ENCODE measurements around the gene DIAPH2.

DIAPH2 gene

GRCh38 chrX:97522307-97522706 is 837.7 kb downstream of the DIAPH2 start:
- Histone ChIP-seq H3K4me3 (ENCODE audit: low read length) (no peak overlapping the region), H3K9me3 (ENCODE audit: low read length) (no peaks in the 10 kb centered on the region), H3K4me1 (ENCODE audit: insufficient read depth, low read length) (peaks cover 4% of the 10 kb centered on the region), H3K27me3 (ENCODE audit: insufficient read depth, low read length) (no peaks in the 10 kb centered on the region), H3K36me3 (ENCODE audit: insufficient read depth, low read length) (no peaks in the 10 kb centered on the region), H2AFZ (ENCODE audit: low read depth, low read length) (no peak overlapping the region)

GRCh38 chrX:97524340-97524739 is 839.7 kb downstream of the DIAPH2 start:
- H2AFZ ChIP-seq (ENCODE audit: low read depth, low read length), result no peak overlapping the region
- no peaks in the 10 kb centered on the region for H3K27me3 ChIP-seq (ENCODE audit: insufficient read depth, low read length)
- H3K4me3 ChIP-seq (ENCODE audit: low read length), result no peak overlapping the region
- peaks cover 4% of the 10 kb centered on the region for H3K4me1 ChIP-seq (ENCODE audit: insufficient read depth, low read length)
- H3K36me3 ChIP-seq (ENCODE audit: insufficient read depth, low read length), result no peaks in the 10 kb centered on the region
- no peaks in the 10 kb centered on the region for H3K9me3 ChIP-seq (ENCODE audit: low read length)

- H3K9me3 ChIP-seq (ENCODE audit: low read length), result no peaks in the 10 kb centered on the region
- no peak overlapping the region for H2AFZ ChIP-seq (ENCODE audit: low read depth, low read length)
- H3K27me3 ChIP-seq (ENCODE audit: insufficient read depth, low read length), result no peaks in the 10 kb centered on the region
- no peak overlapping the region for H3K4me3 ChIP-seq (ENCODE audit: low read length)
- peaks cover 4% of the 10 kb centered on the region for H3K4me1 ChIP-seq (ENCODE audit: insufficient read depth, low read length)
- H3K36me3 ChIP-seq (ENCODE audit: insufficient read depth, low read length), result no peaks in the 10 kb centered on the region
These were observed 840.4 kb downstream of the DIAPH2 start for GRCh38 chrX:97524997-97525396.

GRCh38 chrX:97525981-97526380 is 841.3 kb downstream of the DIAPH2 start:
- Histone ChIP-seq H2AFZ (ENCODE audit: low read depth, low read length) (no peak overlapping the region), H3K27me3 (ENCODE audit: insufficient read depth, low read length) (no peaks in the 10 kb centered on the region), H3K4me3 (ENCODE audit: low read length) (no peak overlapping the region), H3K9me3 (ENCODE audit: low read length) (no peaks in the 10 kb centered on the region), H3K36me3 (ENCODE audit: insufficient read depth, low read length) (no peaks in the 10 kb centered on the region), H3K4me1 (ENCODE audit: insufficient read depth, low read length) (peaks cover 4% of the 10 kb centered on the region)

GRCh38 chrX:97527725-97528124 is 843.1 kb downstream of the DIAPH2 start:
- Histone ChIP-seq H3K4me1 (ENCODE audit: insufficient read depth, low read length) (peaks cover 4% of the 10 kb centered on the region), H3K27me3 (ENCODE audit: insufficient read depth, low read length) (no peaks in the 10 kb centered on the region), H3K4me3 (ENCODE audit: low read length) (no peak overlapping the region), H2AFZ (ENCODE audit: low read depth, low read length) (no peak overlapping the region), H3K36me3 (ENCODE audit: insufficient read depth, low read length) (no peaks in the 10 kb centered on the region), H3K9me3 (ENCODE audit: low read length) (no peaks in the 10 kb centered on the region)

GRCh38 chrX:97529536-97530200 is 845.0 kb downstream of the DIAPH2 start:
- Histone ChIP-seq H3K27me3 (ENCODE audit: insufficient read depth, low read length) (no peaks in the 10 kb centered on the region), H3K9me3 (ENCODE audit: low read length) (no peaks in the 10 kb centered on the region), H3K4me3 (ENCODE audit: low read length) (no peak overlapping the region), H3K4me1 (ENCODE audit: insufficient read depth, low read length) (peaks cover 4% of the 10 kb centered on the region), H3K36me3 (ENCODE audit: insufficient read depth, low read length) (no peaks in the 10 kb centered on the region), H2AFZ (ENCODE audit: low read depth, low read length) (no peak overlapping the region)

- no peaks in the 10 kb centered on the region for H3K36me3 ChIP-seq (ENCODE audit: insufficient read depth, low read length)
- no peak overlapping the region for H3K4me3 ChIP-seq (ENCODE audit: low read length)
- H3K27me3 ChIP-seq (ENCODE audit: insufficient read depth, low read length), result no peaks in the 10 kb centered on the region
- H3K9me3 ChIP-seq (ENCODE audit: low read length), result no peaks in the 10 kb centered on the region
- no peak overlapping the region for H2AFZ ChIP-seq (ENCODE audit: low read depth, low read length)
- no peaks in the 10 kb centered on the region for H3K4me1 ChIP-seq (ENCODE audit: insufficient read depth, low read length)
These were observed 847.2 kb downstream of the DIAPH2 start for GRCh38 chrX:97531825-97532224.

GRCh38 chrX:97538745-97539144 is 854.1 kb downstream of the DIAPH2 start:
- Histone ChIP-seq H3K4me1 (ENCODE audit: insufficient read depth, low read length) (no peaks in the 10 kb centered on the region), H3K4me3 (ENCODE audit: low read length) (no peak overlapping the region)

GRCh38 chrX:97539970-97540519 is 855.4 kb downstream of the DIAPH2 start:
- H3K4me1 ChIP-seq (ENCODE audit: insufficient read depth, low read length), result no peaks in the 10 kb centered on the region
- H3K36me3 ChIP-seq (ENCODE audit: insufficient read depth, low read length), result no peaks in the 10 kb centered on the region
- H3K9me3 ChIP-seq (ENCODE audit: low read length), result no peaks in the 10 kb centered on the region
- H3K4me3 ChIP-seq (ENCODE audit: low read length), result no peak overlapping the region
- no peak overlapping the region for H2AFZ ChIP-seq (ENCODE audit: low read depth, low read length)
- H3K27me3 ChIP-seq (ENCODE audit: insufficient read depth, low read length), result no peaks in the 10 kb centered on the region

More at GRCh38 chrX:97538745-97539144, 854.1 kb downstream of the DIAPH2 start:
- no peaks in the 10 kb centered on the region for H3K27me3 ChIP-seq (ENCODE audit: insufficient read depth, low read length)
- H2AFZ ChIP-seq (ENCODE audit: low read depth, low read length), result no peak overlapping the region
- no peaks in the 10 kb centered on the region for H3K9me3 ChIP-seq (ENCODE audit: low read length)
- no peaks in the 10 kb centered on the region for H3K36me3 ChIP-seq (ENCODE audit: insufficient read depth, low read length)

- Histone ChIP-seq H3K36me3 (ENCODE audit: insufficient read depth, low read length) (no peaks in the 10 kb centered on the region), H3K9me3 (ENCODE audit: low read length) (no peaks in the 10 kb centered on the region), H3K4me3 (ENCODE audit: low read length) (no peak overlapping the region), H3K27me3 (ENCODE audit: insufficient read depth, low read length) (no peaks in the 10 kb centered on the region), H3K4me1 (ENCODE audit: insufficient read depth, low read length) (peaks cover 2% of the 10 kb centered on the region), H2AFZ (ENCODE audit: low read depth, low read length) (no peak overlapping the region)
These were observed 863.4 kb downstream of the DIAPH2 start for GRCh38 chrX:97547877-97548578.

GRCh38 chrX:97551821-97552220 is 867.2 kb downstream of the DIAPH2 start:
- Histone ChIP-seq H2AFZ (ENCODE audit: low read depth, low read length) (no peak overlapping the region), H3K4me1 (ENCODE audit: insufficient read depth, low read length) (peaks cover 2% of the 10 kb centered on the region), H3K27me3 (ENCODE audit: insufficient read depth, low read length) (no peaks in the 10 kb centered on the region)

GRCh38 chrX:97553833-97554232 is 869.2 kb downstream of the DIAPH2 start:
- H3K27me3 ChIP-seq (ENCODE audit: insufficient read depth, low read length), result no peaks in the 10 kb centered on the region
- H3K4me3 ChIP-seq (ENCODE audit: low read length), result no peak overlapping the region
- no peaks in the 10 kb centered on the region for H3K4me1 ChIP-seq (ENCODE audit: insufficient read depth, low read length)
- no peak overlapping the region for H2AFZ ChIP-seq (ENCODE audit: low read depth, low read length)
- no peaks in the 10 kb centered on the region for H3K36me3 ChIP-seq (ENCODE audit: insufficient read depth, low read length)
- H3K9me3 ChIP-seq (ENCODE audit: low read length), result no peaks in the 10 kb centered on the region

More at GRCh38 chrX:97551821-97552220, 867.2 kb downstream of the DIAPH2 start:
- H3K36me3 ChIP-seq (ENCODE audit: insufficient read depth, low read length), result no peaks in the 10 kb centered on the region
- H3K4me3 ChIP-seq (ENCODE audit: low read length), result no peak overlapping the region
- H3K9me3 ChIP-seq (ENCODE audit: low read length), result no peaks in the 10 kb centered on the region

- Histone ChIP-seq H3K36me3 (ENCODE audit: insufficient read depth, low read length) (no peaks in the 10 kb centered on the region), H3K4me3 (ENCODE audit: low read length) (no peak overlapping the region), H3K4me1 (ENCODE audit: insufficient read depth, low read length) (no peaks in the 10 kb centered on the region), H2AFZ (ENCODE audit: low read depth, low read length) (no peak overlapping the region), H3K27me3 (ENCODE audit: insufficient read depth, low read length) (no peaks in the 10 kb centered on the region), H3K9me3 (ENCODE audit: low read length) (no peaks in the 10 kb centered on the region)
These were observed 871.7 kb downstream of the DIAPH2 start for GRCh38 chrX:97556359-97556758.
